Stimulated activated CD8-positive, alpha-beta memory T cell treated with anti-CD3 and anti-CD28 coated beads, Interleukin-4, amount 100 ng/mL, for 24 hours (primary cell): ENCODE data around the gene TRIM39.
"Not testable (repeated sequence)": the region's sequence is repeated elsewhere in the genome, so short reads cannot be mapped to it uniquely, and the experiment has no call there.

Source experiments
- DNase-seq: peaks from one replicate; pipeline ENCODE4 v3.0.0-alpha.2; 2020; ENCODE audit warnings: low read depth

The TRIM39 gene

GRCh38 chr6:30326526-30327231, at the start of gene TRIM39:
Gene TRIM39 (plus strand): TSS chr6:30326927. CDS start chr6:30329318, 2,391 bp downstream.
- DNase-seq, result peak; percentile 80

- not testable (repeated sequence) for DNase-seq
These were observed 45.7 kb upstream of the TRIM39 start for GRCh38 chr6:30280988-30281387.

- DNase-seq, result no peak
These were observed 44.2 kb upstream of the TRIM39 start for GRCh38 chr6:30282522-30282921.

- no peak for DNase-seq
These were observed 43.0 kb upstream of the TRIM39 start for GRCh38 chr6:30283761-30284160.

- no peak for DNase-seq
These were observed 39.6 kb upstream of the TRIM39 start for GRCh38 chr6:30287139-30287538.

GRCh38 chr6:30295837-30296236, 30.9 kb upstream of the TRIM39 start:
- DNase-seq, result no peak

- DNase-seq, result no peak
These were observed 22.7 kb upstream of the TRIM39 start for GRCh38 chr6:30304002-30304401.

GRCh38 chr6:30311101-30311500, 15.6 kb upstream of the TRIM39 start:
- no peak for DNase-seq

- no peak for DNase-seq
These were observed 15.1 kb upstream of the TRIM39 start for GRCh38 chr6:30311671-30312070.

GRCh38 chr6:30312266-30312665, 14.5 kb upstream of the TRIM39 start:
- no peak for DNase-seq

GRCh38 chr6:30312676-30313321, 13.9 kb upstream of the TRIM39 start:
- no peak for DNase-seq

- DNase-seq, result no peak
These were observed 11.6 kb upstream of the TRIM39 start for GRCh38 chr6:30315156-30315555.

- DNase-seq, result no peak
These were observed 8.7 kb upstream of the TRIM39 start for GRCh38 chr6:30317913-30318589.

- DNase-seq, result no peak
These were observed 7.4 kb upstream of the TRIM39 start for GRCh38 chr6:30319146-30319835.

GRCh38 chr6:30321692-30322388, 4.9 kb upstream of the TRIM39 start:
- no peak for DNase-seq

- no peak for DNase-seq
These were observed 3.9 kb upstream of the TRIM39 start for GRCh38 chr6:30322527-30323501.

GRCh38 chr6:30323806-30324205, 2.9 kb upstream of the TRIM39 start:
- no peak for DNase-seq

- DNase-seq, result peak; percentile 78
These were observed 1.4 kb upstream of the TRIM39 start for GRCh38 chr6:30325150-30325872.

GRCh38 chr6:30325873-30326525, 728 bp upstream of the TRIM39 start:
- peak; percentile 56 for DNase-seq
